AG09309 (cell line): ENCODE data around the gene SPP1.
A peak's percentile ranks its signal among the peaks of the same experiment; 100 is the strongest.
"Not testable (repeated sequence)": the region's sequence is repeated elsewhere in the genome, so short reads cannot be mapped to it uniquely, and the experiment has no call there.

ENCODE experiments used
- DNase-seq: peaks from one replicate; pipeline ENCODE4 v3.0.0-alpha.2; 2010; ENCODE audit warnings: low read depth
- H3K4me3 ChIP-seq: 2 replicates; pipeline ENCODE4 v1.5.1; 2011; ENCODE audit warnings: mild to moderate bottlenecking, low read depth, low read length, moderate library complexity; ENCODE audit not compliant: control insufficient read depth
- CTCF ChIP-seq: IDR thresholded peaks from 2 replicates; pipeline ENCODE4 v1.5.1; 2011; ENCODE audit warnings: mild to moderate bottlenecking, low read depth, low read length, inconsistent platforms; ENCODE audit not compliant: insufficient read depth, control insufficient read depth; ENCODE audit errors: missing control alignments

SPP1 gene

DNA sequence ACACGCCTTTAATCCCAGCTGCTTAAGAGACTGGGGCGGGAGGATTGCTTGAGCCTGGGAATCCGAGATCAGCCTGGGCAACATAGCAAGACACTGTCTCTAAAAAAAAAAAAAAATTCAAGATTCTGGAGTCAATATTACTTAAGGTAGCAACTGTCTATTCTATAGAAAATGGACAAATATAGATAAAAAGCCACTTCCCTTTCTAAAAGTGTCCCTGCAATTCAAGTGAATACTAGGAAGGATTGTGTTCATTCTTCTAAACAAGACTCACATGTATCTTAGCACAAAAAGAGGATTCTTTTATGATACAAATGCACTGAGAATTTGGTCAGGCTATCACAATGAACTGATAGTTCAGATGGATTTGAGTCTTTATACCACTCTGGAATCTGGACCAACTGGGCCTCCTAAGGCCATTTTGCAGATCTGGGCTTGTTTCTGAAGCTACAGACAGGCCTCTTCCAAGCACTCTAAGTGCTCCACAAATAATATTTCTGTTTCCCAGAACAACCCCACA is 38.9 kb downstream of the SPP1 start:
- H3K4me3 ChIP-seq = no peak overlapping the region
- DNase-seq = no peak
- TF ChIP-seq CTCF = no peak

- no peak for DNase-seq
- no peak for TF ChIP-seq CTCF
- H3K4me3 ChIP-seq = no peak overlapping the region
These were observed 40.3 kb downstream of the SPP1 start for GRCh38 chr4:88015659-88016295.

GRCh38 chr4:88017516-88018297 is 42.2 kb downstream of the SPP1 start:
- peak; percentile 91 for DNase-seq
- TF ChIP-seq CTCF = no peak
- H3K4me3 ChIP-seq = no peak overlapping the region

DNA sequence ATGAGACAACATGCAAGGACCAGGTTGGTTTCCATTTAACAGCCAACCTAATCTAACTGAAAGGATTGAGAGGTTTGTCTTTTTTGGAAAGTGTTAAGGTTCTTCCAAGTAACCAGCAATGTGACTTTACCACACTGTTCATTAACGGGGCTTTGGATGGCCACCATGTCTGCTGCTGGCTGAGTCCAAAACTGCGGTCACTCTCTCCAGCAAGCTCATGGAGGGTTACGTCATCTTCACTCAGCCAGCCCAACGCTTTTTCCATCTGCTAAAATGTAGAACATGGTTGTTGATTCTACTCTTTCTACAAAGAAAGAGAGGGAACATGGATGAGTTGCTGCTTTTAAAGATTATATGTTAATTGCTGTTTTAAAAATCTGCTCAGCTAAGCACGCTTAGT is 43.0 kb downstream of the SPP1 start:
- no peak for TF ChIP-seq CTCF
- DNase-seq = no peak
- H3K4me3 ChIP-seq = peak overlapping the region; percentile 29

DNA sequence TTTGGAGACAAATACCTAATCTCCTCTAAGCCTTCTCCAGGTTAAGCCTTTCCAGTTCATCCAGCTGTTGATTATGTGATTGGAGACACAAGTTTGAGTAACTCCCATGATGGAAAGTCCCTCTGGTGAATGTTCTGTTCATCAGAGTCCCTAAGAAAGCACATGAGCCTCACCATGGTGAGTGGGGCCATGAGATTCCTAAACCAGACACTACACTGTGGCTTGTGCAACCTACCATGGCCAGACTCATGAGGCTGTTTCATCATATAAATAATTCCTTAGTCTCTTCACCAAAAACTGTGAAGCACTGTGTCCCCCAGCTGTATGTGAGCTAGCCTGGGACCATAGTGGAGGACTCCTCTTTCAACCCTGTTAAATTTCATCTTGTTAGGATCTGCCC is 46.3 kb downstream of the SPP1 start:
- no peak for TF ChIP-seq CTCF
- no peak for DNase-seq
- H3K4me3 ChIP-seq = no peak overlapping the region

DNA sequence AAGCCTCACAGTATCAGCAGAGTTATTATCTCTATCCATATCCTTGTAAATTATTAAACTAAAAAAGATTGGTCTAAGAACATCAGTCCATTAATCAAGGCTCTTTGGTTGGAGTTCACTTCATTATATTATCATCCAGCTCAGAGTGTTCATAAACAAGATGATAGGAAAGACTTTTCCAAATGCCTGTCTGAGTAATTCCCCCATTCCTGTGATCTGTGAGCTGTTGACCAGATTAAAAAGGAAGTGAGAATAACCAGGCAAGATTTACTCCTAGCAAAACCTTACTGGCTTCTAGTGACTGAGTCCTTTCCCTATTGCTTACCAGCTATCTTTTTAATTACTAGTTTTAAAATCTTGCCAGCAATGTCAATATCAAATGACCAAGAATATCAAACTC is 46.8 kb downstream of the SPP1 start:
- TF ChIP-seq CTCF = no peak

DNA sequence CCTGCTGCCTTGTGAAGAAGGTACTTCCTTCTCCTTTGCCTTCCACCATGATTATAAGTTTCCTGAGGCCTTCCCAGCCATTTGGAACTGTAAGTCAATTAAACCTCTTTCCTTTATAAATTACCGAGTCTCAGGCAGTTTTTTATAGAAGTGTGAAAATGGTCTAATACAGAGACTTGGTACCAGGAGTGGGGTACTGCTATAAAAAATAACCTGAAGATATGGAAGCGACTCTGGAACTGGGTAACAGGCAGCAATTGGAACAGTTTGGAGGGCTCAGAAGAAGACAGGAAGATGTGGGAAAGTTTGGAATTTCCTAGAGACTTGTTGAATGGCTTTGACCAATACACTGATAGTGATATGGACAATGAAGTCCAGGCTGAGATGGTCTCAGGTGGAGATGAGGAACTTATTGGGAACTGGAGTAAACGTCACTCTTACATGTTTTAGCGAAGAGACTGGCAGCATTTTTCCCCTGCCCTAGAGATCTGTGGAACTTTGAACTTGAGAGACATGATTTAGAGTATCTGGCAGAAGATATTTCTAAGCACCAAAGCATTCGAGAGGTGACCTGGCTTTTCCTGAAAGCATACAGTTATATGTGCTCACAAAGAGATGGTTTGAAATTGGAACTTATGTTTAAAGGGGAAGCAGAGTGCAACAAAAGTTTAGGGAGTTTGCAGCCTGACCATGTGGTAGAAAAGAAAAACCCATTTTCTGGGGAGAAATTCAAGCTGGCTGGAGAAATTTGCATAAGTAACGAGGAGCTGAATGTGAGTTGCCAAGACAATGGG is 50.6 kb downstream of the SPP1 start:
- H3K4me3 ChIP-seq, DNase-seq: not testable (repeated sequence)

More for the DNA sequence above, 46.8 kb downstream of the SPP1 start:
- H3K4me3 ChIP-seq = no peak overlapping the region
- no peak for DNase-seq
